HEK293T (cell line): ENCODE measurements around the gene VSTM4.

ENCODE experiments used
- CTCF ChIA-PET: fragments of 350-600 bp; formaldehyde crosslinking; extraction: SDS; loops from one replicate; lab custom pipeline; 2021; ENCODE audit warnings: antibody characterized with exemption, inconsistent platforms; lab: Yijun Ruan, JAX
- POLR2A ChIA-PET: fragments of 350-600 bp; formaldehyde crosslinking; extraction: SDS; loops from one replicate; lab custom pipeline; 2020; ENCODE audit warnings: antibody characterized with exemption, inconsistent platforms; lab: Yijun Ruan, JAX
- DNase-seq: peaks from one replicate; pipeline ENCODE4 v3.0.0; 2012; ENCODE audit warnings: mixed read lengths; ENCODE audit errors: extremely low spot score
- ARNT ChIP-seq: fragments of 450-650 bp; IDR thresholded peaks from 2 replicates; pipeline ENCODE4 v1.6.1; 2017; ENCODE audit warnings: mild to moderate bottlenecking
- BHLHE40 ChIP-seq: fragments of 450-650 bp; IDR thresholded peaks from 2 replicates; pipeline ENCODE4 v1.6.1; 2016; ENCODE audit warnings: mild to moderate bottlenecking, moderate library complexity, borderline replicate concordance
- CTBP1 ChIP-seq: fragments of 450-650 bp; IDR thresholded peaks from 2 replicates; pipeline ENCODE4 v1.6.1; 2016; ENCODE audit warnings: borderline replicate concordance
- ELF4 ChIP-seq: fragments of 450-650 bp; IDR thresholded peaks from 2 replicates; pipeline ENCODE4 v1.6.1; 2017; ENCODE audit warnings: antibody characterized with exemption
- FOXA1 ChIP-seq: fragments of 450-650 bp; IDR thresholded peaks from 2 replicates; pipeline ENCODE4 v1.6.1; 2016; ENCODE audit warnings: mild to moderate bottlenecking
- FOXK2 ChIP-seq: fragments of 450-650 bp; IDR thresholded peaks from 2 replicates; pipeline ENCODE4 v1.6.1; 2016; ENCODE audit warnings: mild to moderate bottlenecking
- FOXM1 ChIP-seq: fragments of 450-650 bp; IDR thresholded peaks from 2 replicates; pipeline ENCODE4 v1.6.1; 2017; ENCODE audit warnings: mild to moderate bottlenecking, borderline replicate concordance
- HDGF ChIP-seq: fragments of 450-650 bp; IDR thresholded peaks from 2 replicates; pipeline ENCODE4 v1.6.1; 2017; ENCODE audit warnings: antibody characterized with exemption, borderline replicate concordance
- L3MBTL2 ChIP-seq: fragments of 450-650 bp; conservative IDR thresholded peaks from 2 replicates; pipeline ENCODE4 v1.6.1; 2016; ENCODE audit warnings: mild to moderate bottlenecking
- LEF1 ChIP-seq: fragments of 450-650 bp; IDR thresholded peaks from 2 replicates; pipeline ENCODE4 v1.6.1; 2017; ENCODE audit warnings: mild to moderate bottlenecking, borderline replicate concordance
- NFRKB ChIP-seq: fragments of 450-650 bp; IDR thresholded peaks from 2 replicates; pipeline ENCODE4 v1.6.1; 2016; ENCODE audit warnings: mild to moderate bottlenecking, moderate library complexity
- SP1 ChIP-seq: fragments of 450-650 bp; IDR thresholded peaks from 2 replicates; pipeline ENCODE4 v1.6.1; 2017
- SUZ12 ChIP-seq: fragments of 450-650 bp; IDR thresholded peaks from 2 replicates; pipeline ENCODE4 v1.6.1; 2016; ENCODE audit warnings: mild to moderate bottlenecking
- TARDBP ChIP-seq: fragments of 450-650 bp; IDR thresholded peaks from 2 replicates; pipeline ENCODE4 v1.6.1; 2016
- ZNF384 ChIP-seq: fragments of 450-650 bp; IDR thresholded peaks from 2 replicates; pipeline ENCODE4 v1.6.1; 2016
- TF ChIP-seq, protein P1 (sequence below): fragments of 450-650 bp; IDR thresholded peaks from 2 replicates; pipeline ENCODE4 v1.6.1; 2016

VSTM4 gene

DNA sequence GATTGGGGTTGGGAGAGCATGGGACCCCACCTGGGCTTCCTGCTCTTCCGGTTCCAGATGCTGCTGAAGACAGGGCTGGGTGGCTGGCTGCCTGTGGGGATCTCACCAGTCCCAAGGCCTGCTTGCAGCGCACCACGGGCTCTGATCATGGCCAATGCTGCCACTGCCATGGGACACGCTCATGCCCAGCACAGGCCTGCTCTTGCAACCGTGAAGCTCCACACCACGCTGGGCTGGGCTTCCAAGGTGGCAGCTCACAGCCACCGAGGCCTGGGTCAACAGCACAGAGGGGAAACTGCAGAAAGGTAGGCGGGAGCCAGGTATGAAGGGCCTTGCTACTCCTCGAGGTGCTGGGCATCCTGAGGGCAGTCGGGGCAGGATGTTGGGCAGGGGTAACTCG lies 103.6 kb downstream of the VSTM4 start:
- TF ChIP-seq ZNF384 (no peak), SUZ12 (no peak), ARNT (no peak), TARDBP (no peak), LEF1 (no peak), BHLHE40 (no peak), L3MBTL2 (no peak), CTBP1 (no peak)
- TF ChIP-seq, protein P1, sequence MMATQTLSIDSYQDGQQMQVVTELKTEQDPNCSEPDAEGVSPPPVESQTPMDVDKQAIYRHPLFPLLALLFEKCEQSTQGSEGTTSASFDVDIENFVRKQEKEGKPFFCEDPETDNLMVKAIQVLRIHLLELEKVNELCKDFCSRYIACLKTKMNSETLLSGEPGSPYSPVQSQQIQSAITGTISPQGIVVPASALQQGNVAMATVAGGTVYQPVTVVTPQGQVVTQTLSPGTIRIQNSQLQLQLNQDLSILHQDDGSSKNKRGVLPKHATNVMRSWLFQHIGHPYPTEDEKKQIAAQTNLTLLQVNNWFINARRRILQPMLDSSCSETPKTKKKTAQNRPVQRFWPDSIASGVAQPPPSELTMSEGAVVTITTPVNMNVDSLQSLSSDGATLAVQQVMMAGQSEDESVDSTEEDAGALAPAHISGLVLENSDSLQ: no peak
- DNase-seq: no peak
- POLR2A ChIA-PET: no interaction called here
- CTCF ChIA-PET: no interaction called here

DNA sequence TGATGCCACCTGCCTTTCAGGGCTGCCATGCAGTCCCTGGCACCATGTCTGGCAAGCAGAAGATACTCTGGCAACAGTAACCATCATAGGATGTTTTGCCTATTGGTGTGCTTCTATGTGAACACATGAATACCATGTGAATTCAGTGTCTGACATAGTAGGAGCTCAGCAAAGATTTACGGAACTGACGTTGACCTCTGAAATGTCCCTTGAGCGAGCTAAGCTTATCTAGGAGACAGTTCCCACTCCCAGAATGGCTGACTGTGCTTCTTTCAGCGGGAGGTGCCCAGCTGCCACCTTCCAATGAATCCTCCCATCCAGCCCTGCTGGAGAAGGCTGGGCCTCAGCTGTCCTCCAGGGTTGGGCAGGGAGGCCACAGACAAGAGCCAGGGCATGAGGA lies 104.5 kb downstream of the VSTM4 start:
- no peak for TF ChIP-seq BHLHE40
- TF ChIP-seq ELF4: no peak
- TF ChIP-seq NFRKB: no peak
- no peak for TF ChIP-seq HDGF
- POLR2A ChIA-PET: no interaction called here
- no peak for DNase-seq
- CTCF ChIA-PET: interaction anchor here (0.7 kb wide), 1 partner anchor 27 kb away, joined by 4 read pairs; no protein-coding TSS in a partner anchor

DNA sequence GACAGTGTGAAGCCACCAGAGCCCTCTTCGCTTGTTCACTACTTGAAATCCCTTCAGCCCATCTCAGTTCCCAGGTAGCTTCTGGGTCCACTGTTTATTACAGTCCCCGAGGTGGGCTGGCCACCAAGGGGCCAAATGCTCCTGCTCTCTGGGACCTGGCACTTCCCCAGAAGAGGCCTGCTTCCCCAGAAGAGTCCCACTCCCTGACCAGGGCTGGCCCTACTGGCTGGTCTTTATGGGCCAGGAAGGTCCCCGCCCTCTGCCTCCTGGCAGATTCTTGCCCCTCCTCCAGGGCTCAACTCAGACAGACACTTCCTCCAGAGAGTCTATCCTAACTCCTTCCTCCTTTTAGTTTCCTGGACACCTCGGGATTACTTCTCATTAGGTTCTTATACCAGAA lies 105.0 kb downstream of the VSTM4 start:
- DNase-seq: no peak
- TF ChIP-seq BHLHE40: no peak
- ChIA-PET POLR2A (no interaction called here), CTCF (interaction anchor here (0.7 kb wide), 1 partner anchor 27 kb away, joined by 4 read pairs; no protein-coding TSS in a partner anchor)

DNA sequence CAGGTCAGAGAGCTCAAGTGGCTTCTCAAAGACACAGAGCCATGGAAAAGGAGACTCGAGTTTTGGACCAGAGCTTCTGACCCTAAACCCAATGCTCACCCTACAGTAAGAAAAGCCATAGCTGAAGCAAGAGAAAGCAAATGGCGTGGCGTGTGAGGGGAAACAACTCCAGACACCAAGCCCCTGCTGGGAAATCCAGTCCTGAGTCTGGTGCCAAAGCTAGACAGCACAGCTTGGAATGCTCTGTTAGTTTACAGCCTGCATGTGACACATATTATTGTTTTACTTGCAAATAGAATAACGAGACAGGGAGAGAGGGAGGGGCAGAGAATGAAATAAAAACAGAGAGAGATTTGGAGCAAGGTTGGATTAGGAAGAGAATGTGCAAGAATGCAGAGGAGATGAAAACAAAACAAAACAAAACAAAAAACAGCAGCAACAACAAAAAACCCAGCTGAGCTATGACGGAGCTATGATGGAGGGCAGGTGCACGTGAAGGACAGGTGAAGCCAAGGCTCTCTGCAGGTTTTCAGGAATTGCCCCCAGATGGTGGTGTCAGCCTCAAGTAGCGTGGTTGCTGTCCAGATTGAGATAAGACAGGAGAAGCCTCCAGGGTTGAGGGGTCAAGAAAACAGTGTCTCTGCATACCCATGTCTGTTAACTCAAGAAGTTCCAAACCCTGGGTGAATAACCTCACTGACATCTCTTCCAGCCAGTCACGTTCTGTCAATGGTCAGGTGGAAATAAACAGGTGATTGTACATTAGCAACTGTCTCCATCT lies 105.9 kb downstream of the VSTM4 start:
- CTCF ChIA-PET: no interaction called here
- POLR2A ChIA-PET: no interaction called here
- DNase-seq: no peak
- TF ChIP-seq ARNT (no peak), CTBP1 (no peak), HDGF (no peak), SP1 (no peak), ZNF384 (no peak), FOXK2 (no peak), LEF1 (no peak), TARDBP (no peak), NFRKB (no peak), FOXM1 (no peak)
- TF ChIP-seq, protein P1: no peak

GRCh38 chr10:49008505-49009198 lies 106.7 kb downstream of the VSTM4 start:
- POLR2A ChIA-PET: no interaction called here
- CTCF ChIA-PET: no interaction called here
- DNase-seq: no peak
- TF ChIP-seq SP1 (no peak), HDGF (no peak), NFRKB (no peak), FOXM1 (no peak), ELF4 (no peak), LEF1 (no peak), ZNF384 (no peak), TARDBP (no peak), SUZ12 (no peak), L3MBTL2 (no peak), ARNT (no peak), BHLHE40 (no peak), FOXA1 (no peak), CTBP1 (no peak), FOXK2 (no peak)
- TF ChIP-seq, protein P1: no peak

GRCh38 chr10:49008091-49008490 lies 107.2 kb downstream of the VSTM4 start:
- ChIA-PET CTCF (no interaction called here), POLR2A (no interaction called here)
- TF ChIP-seq LEF1 (no peak), ELF4 (no peak)
- no peak for DNase-seq

- no peak for DNase-seq
- ChIA-PET CTCF (interaction anchor here (0.6 kb wide), 2 partner anchors 10 to 91 kb away, joined by 3 to 4 read pairs; no protein-coding TSS in a partner anchor), POLR2A (no interaction called here)
- TF ChIP-seq TARDBP: no peak
- TF ChIP-seq SUZ12: no peak
- TF ChIP-seq BHLHE40: no peak
- no peak for TF ChIP-seq ELF4
- no peak for TF ChIP-seq ARNT
- no peak for TF ChIP-seq HDGF
- TF ChIP-seq, protein P1: no peak
- no peak for TF ChIP-seq FOXA1
- TF ChIP-seq L3MBTL2: no peak
- TF ChIP-seq SP1: no peak
- no peak for TF ChIP-seq FOXK2
- TF ChIP-seq LEF1: no peak
- TF ChIP-seq ZNF384: no peak
- no peak for TF ChIP-seq CTBP1
- no peak for TF ChIP-seq NFRKB
- TF ChIP-seq FOXM1: no peak
Measured at GRCh38 chr10:49007129-49007528, 108.2 kb downstream of the VSTM4 start.
